Ishikawa (cell line): ENCODE measurements around the gene FOSL1.

Source experiments
- CEBPB ChIP-seq: IDR thresholded peaks from 2 replicates; pipeline ENCODE4 v1.6.1; 2012
- CREB1 ChIP-seq: IDR thresholded peaks from 2 replicates; pipeline ENCODE4 v1.6.1; 2012; ENCODE audit warnings: low read depth
- EGR1 ChIP-seq: IDR thresholded peaks from 2 replicates; pipeline ENCODE4 v1.6.1; 2012
- EP300 ChIP-seq: IDR thresholded peaks from 2 replicates; pipeline ENCODE4 v1.6.1; 2012; ENCODE audit warnings: borderline replicate concordance
- FOXM1 ChIP-seq: IDR thresholded peaks from 2 replicates; pipeline ENCODE4 v1.6.1; 2012; ENCODE audit warnings: low read depth, borderline replicate concordance
- MAX ChIP-seq: IDR thresholded peaks from 2 replicates; pipeline ENCODE4 v1.6.1; 2012
- NFIC ChIP-seq: IDR thresholded peaks from 2 replicates; pipeline ENCODE4 v1.6.1; 2012
- RAD21 ChIP-seq: IDR thresholded peaks from 2 replicates; pipeline ENCODE4 v1.6.1; 2012; ENCODE audit warnings: low read depth
- REST ChIP-seq: IDR thresholded peaks from 2 replicates; pipeline ENCODE4 v1.6.1; 2012; ENCODE audit warnings: low read depth, mild to moderate bottlenecking
- TAF1 ChIP-seq: IDR thresholded peaks from 2 replicates; pipeline ENCODE4 v1.6.1; 2012; ENCODE audit warnings: low read depth, mild to moderate bottlenecking
- TCF12 ChIP-seq: IDR thresholded peaks from 2 replicates; pipeline ENCODE4 v1.6.1; 2012; ENCODE audit warnings: low read depth
- TEAD4 ChIP-seq: IDR thresholded peaks from 2 replicates; pipeline ENCODE4 v1.6.1; 2012
- USF1 ChIP-seq: IDR thresholded peaks from 2 replicates; pipeline ENCODE4 v1.6.1; 2012
- YY1 ChIP-seq: IDR thresholded peaks from 2 replicates; pipeline ENCODE4 v1.6.1; 2012; ENCODE audit warnings: low read depth
- ZBTB7A ChIP-seq: IDR thresholded peaks from 2 replicates; pipeline ENCODE4 v1.6.1; 2012; ENCODE audit warnings: low read depth

Gene FOSL1

DNA sequence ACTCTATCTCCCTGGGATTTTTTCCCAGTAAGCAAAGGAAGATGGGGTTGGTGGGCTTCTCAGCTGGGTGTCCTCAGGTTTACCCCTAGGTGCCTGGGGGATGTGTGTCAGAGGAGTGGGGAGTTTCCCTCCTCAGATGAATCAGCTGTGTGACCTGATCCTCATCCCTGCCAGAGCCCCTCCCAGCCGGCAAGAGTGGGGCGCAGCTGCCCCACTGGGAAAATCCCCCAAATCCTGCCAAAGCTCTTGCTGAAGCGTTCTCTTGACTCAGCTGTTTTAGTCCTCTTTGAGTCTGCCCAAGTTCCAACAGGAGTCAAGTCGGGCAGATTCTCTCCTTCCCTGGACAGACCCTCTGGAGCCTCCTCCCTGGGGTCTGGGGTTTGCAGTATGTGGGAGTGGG, 12.7 kb upstream of the FOSL1 start:
- TF ChIP-seq REST, result no peak
- TF ChIP-seq EGR1, result no peak
- TF ChIP-seq YY1, result no peak
- no peak for TF ChIP-seq ZBTB7A
- no peak for TF ChIP-seq FOXM1
- no peak for TF ChIP-seq RAD21
- no peak for TF ChIP-seq TEAD4
- no peak for TF ChIP-seq NFIC
- no peak for TF ChIP-seq USF1
- TF ChIP-seq CREB1, result no peak
- no peak for TF ChIP-seq MAX
- no peak for TF ChIP-seq EP300
- no peak for TF ChIP-seq CEBPB
- no peak for TF ChIP-seq TCF12
- no peak for TF ChIP-seq TAF1

- TF ChIP-seq USF1, result no peak
- 0 out of 2 replicates have a peak, but pooled peaks have one; percentile 37 for TF ChIP-seq REST
- TF ChIP-seq MAX, result peak; percentile 53; the same call in 1 of the 2 replicates
- TF ChIP-seq RAD21, result peak; percentile 62
- 0 out of 2 replicates have a peak, but pooled peaks have one; percentile 15 for TF ChIP-seq NFIC
- no peak for TF ChIP-seq TCF12
- TF ChIP-seq CREB1, result no peak
Observed at GRCh38 chr11:65911682-65912568, 11.7 kb upstream of the FOSL1 start.

DNA sequence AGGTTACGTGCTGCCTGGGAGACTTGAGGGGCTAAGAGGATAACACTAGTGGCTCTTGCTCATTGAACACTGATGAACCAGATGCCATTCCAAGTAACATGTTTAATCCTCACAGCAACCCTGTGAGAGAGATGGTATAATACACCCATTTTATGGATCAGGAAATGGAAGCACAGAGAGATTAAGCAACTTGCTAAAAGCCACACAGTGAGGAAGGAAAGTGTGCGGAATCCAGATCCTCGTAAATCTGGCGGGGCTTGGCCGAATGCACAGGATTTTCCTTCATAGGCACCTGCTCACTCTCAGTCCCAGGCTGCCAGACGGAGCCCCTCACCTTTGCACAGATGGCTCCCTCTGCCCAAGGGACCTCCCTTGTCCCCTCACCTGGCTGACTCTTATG, 7.7 kb upstream of the FOSL1 start:
- TF ChIP-seq TCF12 (no peak), REST (no peak), EP300 (no peak), FOXM1 (no peak), TEAD4 (no peak), TAF1 (no peak), ZBTB7A (no peak), CEBPB (no peak), USF1 (no peak), EGR1 (no peak), NFIC (no peak)

DNA sequence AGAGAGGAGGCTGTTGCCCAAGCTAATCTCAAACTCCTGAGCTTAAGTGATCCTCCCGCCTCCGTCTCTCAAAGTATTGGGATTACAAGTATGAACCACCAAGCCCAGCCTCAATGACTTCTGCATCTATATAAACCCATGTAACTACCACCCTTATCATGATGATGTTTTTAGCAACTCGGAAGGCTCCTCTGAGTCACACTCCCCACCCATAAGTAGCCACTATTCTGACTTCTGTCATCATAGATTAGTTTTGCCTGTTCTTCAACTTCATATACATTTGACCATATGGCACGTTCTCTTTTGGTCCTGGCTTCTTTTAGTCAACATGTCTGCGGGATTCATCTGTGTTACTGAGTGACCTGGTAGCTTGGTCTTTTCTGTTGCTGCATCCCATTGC, 6.4 kb upstream of the FOSL1 start:
- TF ChIP-seq EGR1 (no peak), CEBPB (no peak), REST (no peak)
